NCI-H748 (cell line): ENCODE data around the gene NOS2.
"Not testable (repeated sequence)": the region's sequence is repeated elsewhere in the genome, so short reads cannot be mapped to it uniquely, and the experiment has no call there.

Experiments used
- DNase-seq: peaks from one replicate; lab custom pipeline; 2025; ENCODE audit not compliant: unreplicated experiment; lab: John Stamatoyannopoulos, UW

NOS2 gene

GRCh38 chr17:27800522-27800921 is at the start of gene NOS2:
Gene NOS2, minus strand, starts transcription at chr17:27800529. Its CDS starts 1,720 bp downstream, at chr17:27798809.
- no peak for DNase-seq

GRCh38 chr17:27849474-27850185 is 49.3 kb upstream of the NOS2 start:
- DNase-seq: no peak

GRCh38 chr17:27848931-27849330 is 48.6 kb upstream of the NOS2 start:
- DNase-seq: peak; percentile 90

GRCh38 chr17:27846808-27847307 is 46.5 kb upstream of the NOS2 start:
- DNase-seq: not testable (repeated sequence)

GRCh38 chr17:27846042-27846655 is 45.8 kb upstream of the NOS2 start:
- DNase-seq: no peak

GRCh38 chr17:27845264-27846041 is 45.1 kb upstream of the NOS2 start:
- DNase-seq: peak; percentile 45

GRCh38 chr17:27840688-27841087 is 40.4 kb upstream of the NOS2 start:
- DNase-seq: no peak

- DNase-seq: not testable (repeated sequence)
Measured at GRCh38 chr17:27840406-27840678, 40.0 kb upstream of the NOS2 start.

GRCh38 chr17:27839571-27840405 is 39.5 kb upstream of the NOS2 start:
- DNase-seq: not testable (repeated sequence)

GRCh38 chr17:27838607-27839006 is 38.3 kb upstream of the NOS2 start:
- peak; percentile 56 for DNase-seq

GRCh38 chr17:27837769-27838168 is 37.4 kb upstream of the NOS2 start:
- DNase-seq: not testable (repeated sequence)

GRCh38 chr17:27836651-27837050 is 36.3 kb upstream of the NOS2 start:
- no peak for DNase-seq

GRCh38 chr17:27834571-27834970 is 34.2 kb upstream of the NOS2 start:
- no peak for DNase-seq

- DNase-seq: no peak
Measured at GRCh38 chr17:27832831-27833230, 32.5 kb upstream of the NOS2 start.

GRCh38 chr17:27829888-27830287 is 29.6 kb upstream of the NOS2 start:
- DNase-seq: peak; percentile 14

- DNase-seq: not testable (repeated sequence)
Measured at GRCh38 chr17:27829143-27829711, 28.9 kb upstream of the NOS2 start.

- DNase-seq: no peak
Measured at GRCh38 chr17:27825459-27825858, 25.1 kb upstream of the NOS2 start.

- DNase-seq: no peak
Measured at GRCh38 chr17:27824745-27825144, 24.4 kb upstream of the NOS2 start.

- no peak for DNase-seq
Measured at GRCh38 chr17:27824176-27824715, 23.9 kb upstream of the NOS2 start.

- DNase-seq: not testable (repeated sequence)
Measured at GRCh38 chr17:27822108-27822507, 21.8 kb upstream of the NOS2 start.
